Activated gamma-delta T cell treated with Interleukin-2 at 50 U/mL for 16 hours (primary cell): ENCODE measurements around the gene BEND3.
"Not testable (repeated sequence)": the region's sequence is repeated elsewhere in the genome, so short reads cannot be mapped to it uniquely, and the experiment has no call there.

ENCODE experiments used
- DNase-seq: peaks from one replicate; pipeline ENCODE4 v3.0.0-alpha.2; 2020

BEND3 gene

GRCh38 chr6:107114926-107115694, at the start of gene BEND3:
TSS of gene BEND3 (minus strand) at chr6:107115515. CDS start at chr6:107099285, 16,230 bp downstream.
- peak; percentile 29 for DNase-seq

- not testable (repeated sequence) for DNase-seq
Measured at GRCh38 chr6:107164299-107164698, 49.0 kb upstream of the BEND3 start.

GRCh38 chr6:107161521-107161920, 46.2 kb upstream of the BEND3 start:
- no peak for DNase-seq

- DNase-seq = no peak
Measured at GRCh38 chr6:107156617-107157016, 41.3 kb upstream of the BEND3 start.

GRCh38 chr6:107154801-107155160, 39.5 kb upstream of the BEND3 start:
- no peak for DNase-seq

- DNase-seq = no peak
Measured at GRCh38 chr6:107154131-107154800, 39.0 kb upstream of the BEND3 start.

- DNase-seq = no peak
Measured at GRCh38 chr6:107152638-107153430, 37.5 kb upstream of the BEND3 start.

- no peak for DNase-seq
Measured at GRCh38 chr6:107144666-107145065, 29.4 kb upstream of the BEND3 start.

- DNase-seq = no peak
Measured at GRCh38 chr6:107144014-107144413, 28.7 kb upstream of the BEND3 start.

GRCh38 chr6:107140581-107140980, 25.3 kb upstream of the BEND3 start:
- no peak for DNase-seq

- not testable (repeated sequence) for DNase-seq
Measured at GRCh38 chr6:107136324-107136723, 21.0 kb upstream of the BEND3 start.

- not testable (repeated sequence) for DNase-seq
Measured at GRCh38 chr6:107135048-107135680, 19.8 kb upstream of the BEND3 start.

- DNase-seq = peak; percentile 19
Measured at GRCh38 chr6:107132330-107132954, 17.1 kb upstream of the BEND3 start.

GRCh38 chr6:107129370-107129925, 14.1 kb upstream of the BEND3 start:
- no peak for DNase-seq

- DNase-seq = no peak
Measured at GRCh38 chr6:107128577-107128976, 13.3 kb upstream of the BEND3 start.

GRCh38 chr6:107128175-107128574, 12.9 kb upstream of the BEND3 start:
- no peak for DNase-seq

GRCh38 chr6:107125771-107126170, 10.5 kb upstream of the BEND3 start:
- DNase-seq = no peak

GRCh38 chr6:107124934-107125348, 9.6 kb upstream of the BEND3 start:
- DNase-seq = no peak

GRCh38 chr6:107123501-107123900, 8.2 kb upstream of the BEND3 start:
- no peak for DNase-seq

GRCh38 chr6:107122748-107123147, 7.4 kb upstream of the BEND3 start:
- no peak for DNase-seq

- no peak for DNase-seq
Measured at GRCh38 chr6:107121964-107122495, 6.7 kb upstream of the BEND3 start.

GRCh38 chr6:107121266-107121665, 6.0 kb upstream of the BEND3 start:
- no peak for DNase-seq
